Measurements from ENCODE around the gene COPZ2.
"Not testable (repeated sequence)": the region's sequence is repeated elsewhere in the genome, so short reads cannot be mapped to it uniquely, and the experiment has no call there.

The COPZ2 gene

GRCh38 chr17:48013876-48014594 is 23.6 kb downstream of the COPZ2 start:
- H3K4me3 ChIP-seq (ENCODE audit: low read length): no peak overlapping the region
- no peak for TF ChIP-seq ZNF274 (IDR thresholded peaks at IDR 0.05; ENCODE audit: low read depth, low read length)

- H3K4me3 ChIP-seq (ENCODE audit: low read length): no peak overlapping the region
- TF ChIP-seq ZNF274 (IDR thresholded peaks at IDR 0.05; ENCODE audit: low read depth, low read length): no peak
Observed at GRCh38 chr17:48012654-48013053, 24.9 kb downstream of the COPZ2 start.

DNA sequence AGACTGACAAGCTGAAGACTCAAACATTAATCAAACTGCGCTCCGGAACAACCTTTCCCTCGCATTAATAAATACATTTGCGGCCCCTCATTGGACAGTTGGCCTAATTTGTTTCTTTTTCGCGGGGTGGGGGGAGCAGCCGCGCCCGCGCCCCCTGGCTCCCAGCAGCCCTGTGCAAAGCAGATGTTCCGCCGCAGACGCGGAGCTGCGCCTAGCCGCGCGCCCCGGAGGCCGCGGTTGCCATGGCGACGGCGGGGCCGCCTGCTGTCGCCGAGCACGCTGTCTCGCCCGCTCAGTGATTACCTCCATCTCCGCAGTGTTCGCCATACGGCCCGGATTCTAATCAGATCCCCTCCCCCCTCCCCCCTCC is 25.5 kb downstream of the COPZ2 start:
- peak overlapping the region; percentile 31; the same call in 1 of the 2 replicates for H3K4me3 ChIP-seq (ENCODE audit: low read length)
- no peak for TF ChIP-seq ZNF274 (IDR thresholded peaks at IDR 0.05; ENCODE audit: low read depth, low read length)

DNA sequence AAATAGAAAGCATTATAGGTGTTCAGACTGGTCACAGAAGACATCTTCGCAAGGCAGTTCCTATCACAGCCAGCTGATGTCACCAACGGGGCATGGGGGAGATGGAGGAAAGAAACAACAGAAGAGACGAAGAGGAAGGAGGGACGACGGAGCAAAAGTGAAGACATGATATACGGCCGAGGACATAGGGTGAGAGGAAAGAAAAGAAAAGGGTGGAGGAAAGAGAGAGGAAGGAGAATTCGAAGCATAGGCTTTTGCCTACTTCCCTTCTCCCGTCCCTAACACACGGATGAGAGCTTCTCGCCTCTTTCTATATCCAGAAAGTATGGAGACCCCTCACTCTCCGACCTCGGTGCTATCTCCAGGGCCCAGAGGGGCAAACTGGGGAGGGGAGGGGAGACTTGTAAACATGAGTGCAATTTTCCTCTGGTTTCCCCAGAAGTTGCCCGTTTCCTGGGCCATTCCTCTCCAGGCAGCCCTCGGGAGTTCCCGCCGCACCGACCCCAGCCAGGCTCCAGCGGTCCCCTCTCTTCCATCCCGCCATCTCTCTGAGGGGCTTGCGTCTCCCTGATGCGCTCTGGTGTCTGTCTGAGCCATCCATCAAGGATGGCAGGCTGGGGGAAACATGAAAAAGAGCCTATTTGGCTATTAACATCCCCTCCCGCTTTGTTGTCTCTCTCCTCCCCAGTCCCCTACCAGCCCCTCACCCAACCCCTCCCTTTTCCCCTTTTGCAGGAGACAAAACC is 26.0 kb downstream of the COPZ2 start:
- TF ChIP-seq ZNF274 (IDR thresholded peaks at IDR 0.05; ENCODE audit: low read depth, low read length): no peak
- H3K4me3 ChIP-seq (ENCODE audit: low read length): peak overlapping the region; percentile 31; the same call in 1 of the 2 replicates

DNA sequence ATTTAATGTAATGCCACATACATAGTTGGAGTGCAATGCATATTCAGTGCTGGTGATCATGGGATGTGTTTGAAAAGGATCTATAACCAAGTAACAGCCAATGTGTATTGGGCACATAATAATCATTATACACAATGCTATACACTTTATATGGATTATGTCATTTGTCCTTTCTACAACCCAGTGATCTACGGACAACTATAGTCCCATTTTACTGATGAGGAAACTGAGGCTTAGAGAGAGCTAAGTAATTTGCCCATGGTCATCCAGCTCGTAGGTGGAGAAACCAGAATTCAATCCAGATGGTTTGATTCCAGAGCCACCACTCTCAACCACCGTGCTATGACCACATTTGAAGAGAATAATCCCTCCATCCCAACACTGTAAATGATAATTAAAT is 27.4 kb downstream of the COPZ2 start:
- H3K4me3 ChIP-seq (ENCODE audit: low read length): no peak overlapping the region
- no peak for TF ChIP-seq ZNF274 (IDR thresholded peaks at IDR 0.05; ENCODE audit: low read depth, low read length)

DNA sequence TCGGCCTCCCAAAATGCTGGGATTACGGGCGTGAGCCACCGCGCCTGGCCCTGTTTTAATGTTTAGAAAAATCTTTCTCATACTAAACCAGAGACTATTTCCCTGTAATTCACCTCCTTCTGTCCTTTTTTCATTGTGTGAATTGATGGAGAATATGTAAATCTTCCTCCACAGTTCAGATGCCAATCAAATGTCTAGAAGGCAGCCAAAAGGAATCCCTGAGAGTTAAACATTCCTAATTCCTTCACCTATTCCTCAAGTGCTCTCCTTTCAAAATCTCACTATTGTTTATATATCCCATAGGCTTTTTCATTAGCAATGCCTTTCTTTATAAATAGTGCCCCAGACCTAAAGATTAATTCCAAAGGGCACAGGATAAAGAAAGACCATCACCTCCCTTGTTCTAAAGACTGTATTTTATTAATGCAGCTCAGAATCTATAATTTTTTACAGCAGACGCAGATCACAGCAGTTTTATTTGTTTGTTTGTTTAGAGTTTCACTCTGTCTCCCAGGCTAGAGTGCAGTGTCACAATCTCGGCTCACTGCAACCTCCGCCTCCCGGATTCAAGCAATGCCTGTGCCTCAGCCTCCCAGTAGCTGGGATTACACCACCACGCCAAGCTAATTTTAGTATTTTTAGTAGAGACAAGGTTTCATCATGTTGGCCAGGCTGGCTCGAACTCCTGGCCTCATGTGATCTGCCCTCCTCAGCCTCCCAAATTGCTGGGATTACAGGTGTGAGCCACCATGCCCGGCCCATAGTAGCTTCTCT is 30.5 kb downstream of the COPZ2 start:
- TF ChIP-seq ZNF274 (IDR thresholded peaks at IDR 0.05; ENCODE audit: low read depth, low read length): no peak
- no peak overlapping the region for H3K4me3 ChIP-seq (ENCODE audit: low read length)

DNA sequence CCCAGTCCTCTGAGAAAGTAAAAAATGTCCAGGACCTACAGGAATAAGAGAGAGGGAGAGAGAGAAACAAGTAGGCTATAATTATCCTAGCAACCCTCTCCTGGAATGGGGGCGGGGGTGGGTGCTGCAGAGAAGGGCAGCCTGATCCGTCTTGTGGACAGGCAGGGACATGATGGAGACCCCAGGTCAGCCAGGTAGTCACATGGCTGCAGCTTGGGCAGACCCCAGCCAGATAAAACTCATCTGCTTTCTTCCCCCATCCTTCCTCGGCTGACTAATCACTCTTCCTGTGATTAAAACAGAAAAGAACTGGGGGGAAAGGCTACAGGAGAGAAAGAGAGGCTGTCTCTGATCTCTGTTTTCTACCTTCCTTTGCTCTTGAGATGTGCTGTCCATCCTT is 32.6 kb downstream of the COPZ2 start:
- no peak for TF ChIP-seq ZNF274 (IDR thresholded peaks at IDR 0.05; ENCODE audit: low read depth, low read length)
- H3K4me3 ChIP-seq (ENCODE audit: low read length): no peak overlapping the region

- TF ChIP-seq ZNF274 (IDR thresholded peaks at IDR 0.05; ENCODE audit: low read depth, low read length): no peak
- H3K4me3 ChIP-seq (ENCODE audit: low read length): no peak overlapping the region
Observed at GRCh38 chr17:48003417-48004151, 34.0 kb downstream of the COPZ2 start.

DNA sequence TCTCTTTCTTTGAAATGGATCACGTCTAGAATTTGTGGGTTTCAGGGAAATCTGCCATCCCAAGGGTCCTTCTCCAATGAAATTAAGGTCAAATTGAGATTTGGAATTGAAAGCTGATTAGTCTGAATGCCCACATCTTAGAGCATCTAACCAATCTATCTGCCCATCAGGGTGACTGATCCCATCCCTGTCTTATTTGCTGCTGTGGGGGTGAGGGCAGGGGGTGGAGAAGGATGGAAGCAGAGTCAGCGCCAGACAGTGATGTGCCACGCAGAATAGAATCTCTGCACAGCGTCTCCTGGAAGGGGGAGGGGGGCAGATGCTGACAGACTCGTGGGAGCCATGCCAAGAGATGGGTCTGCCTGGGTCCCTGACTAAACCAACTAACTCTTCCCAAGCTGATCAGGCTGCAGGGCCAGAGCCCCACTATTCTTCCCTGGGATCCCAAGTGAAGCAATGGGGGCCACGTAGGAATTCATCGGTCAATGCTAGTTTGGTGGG is 34.6 kb downstream of the COPZ2 start:
- no peak overlapping the region for H3K4me3 ChIP-seq (ENCODE audit: low read length)
- TF ChIP-seq ZNF274 (IDR thresholded peaks at IDR 0.05; ENCODE audit: low read depth, low read length): no peak

- TF ChIP-seq ZNF274 (IDR thresholded peaks at IDR 0.05; ENCODE audit: low read depth, low read length): no peak
- no peak overlapping the region for H3K4me3 ChIP-seq (ENCODE audit: low read length)
Observed at GRCh38 chr17:48002266-48002915, 35.2 kb downstream of the COPZ2 start.

GRCh38 chr17:48001657-48002056 is 35.9 kb downstream of the COPZ2 start:
- not testable (repeated sequence) for H3K4me3 ChIP-seq (ENCODE audit: low read length)

GRCh38 chr17:48001197-48001596 is 36.4 kb downstream of the COPZ2 start:
- no peak for TF ChIP-seq ZNF274 (IDR thresholded peaks at IDR 0.05; ENCODE audit: low read depth, low read length)
- H3K4me3 ChIP-seq (ENCODE audit: low read length): no peak overlapping the region

GRCh38 chr17:47999582-47999981 is 38.0 kb downstream of the COPZ2 start:
- no peak overlapping the region for H3K4me3 ChIP-seq (ENCODE audit: low read length)
- no peak for TF ChIP-seq ZNF274 (IDR thresholded peaks at IDR 0.05; ENCODE audit: low read depth, low read length)
